GM19397 (cell line): Measurements from ENCODE around the gene SGPL1.

Source experiments
- ATAC-seq: cut with Tn5 transposase; IDR thresholded peaks from one replicate; pipeline ENCODE4 v1.9.1; 2021; ENCODE audit warnings: mild to moderate bottlenecking, moderate library complexity; ENCODE audit not compliant: unreplicated experiment

SGPL1 gene

GRCh38 chr10:70902661-70903261 lies 87.0 kb downstream of the SGPL1 start:
- no peak for ATAC-seq

- ATAC-seq, result no peak
Observed at GRCh38 chr10:70903262-70903921, 87.6 kb downstream of the SGPL1 start.

- no peak for ATAC-seq
Observed at GRCh38 chr10:70905071-70906021, 89.6 kb downstream of the SGPL1 start.

- no peak for ATAC-seq
Observed at GRCh38 chr10:70906031-70906783, 90.5 kb downstream of the SGPL1 start.

- ATAC-seq, result no peak
Observed at GRCh38 chr10:70906953-70907636, 91.3 kb downstream of the SGPL1 start.

GRCh38 chr10:70907637-70908405 lies 92.1 kb downstream of the SGPL1 start:
- ATAC-seq, result no peak

- no peak for ATAC-seq
Observed at GRCh38 chr10:70908406-70909296, 92.9 kb downstream of the SGPL1 start.

GRCh38 chr10:70909326-70909935 lies 93.7 kb downstream of the SGPL1 start:
- no peak for ATAC-seq

- ATAC-seq, result no peak
Observed at GRCh38 chr10:70910486-70911341, 95.0 kb downstream of the SGPL1 start.

GRCh38 chr10:70911386-70911785 lies 95.6 kb downstream of the SGPL1 start:
- ATAC-seq, result no peak

- ATAC-seq, result no peak
Observed at GRCh38 chr10:70912556-70912955, 96.8 kb downstream of the SGPL1 start.

- no peak for ATAC-seq
Observed at GRCh38 chr10:70913191-70913892, 97.6 kb downstream of the SGPL1 start.

GRCh38 chr10:70913893-70914240 lies 98.1 kb downstream of the SGPL1 start:
- no peak for ATAC-seq

- no peak for ATAC-seq
Observed at GRCh38 chr10:70914316-70914864, 98.6 kb downstream of the SGPL1 start.

- ATAC-seq, result no peak
Observed at GRCh38 chr10:70915206-70915605, 99.5 kb downstream of the SGPL1 start.

GRCh38 chr10:70915806-70916205 lies 100.1 kb downstream of the SGPL1 start:
- ATAC-seq, result no peak
